PC-9 (cell line): Measurements from ENCODE around the gene SYPL2.

Experiments used
- CTCF ChIP-seq: fragments of 200-600 bp; sonication (generic); conservative IDR thresholded peaks from 2 replicates; pipeline ENCODE4 v1.6.1; 2017; ENCODE audit warnings: mixed run types, antibody characterized with exemption, mild to moderate bottlenecking, moderate library complexity
- EZH2 ChIP-seq: fragments of 200-600 bp; sonication (generic); IDR thresholded peaks from 2 replicates; pipeline ENCODE4 v1.8.0; 2017; ENCODE audit warnings: antibody characterized with exemption, low read depth

GRCh38 chr1:109479901-109480300, 13.6 kb downstream of the SYPL2 start:
- TF ChIP-seq EZH2 (no peak), CTCF (no peak)
